IPS DF 4.7 (cell line): ENCODE results near the gene PIGM.

Experiments
- DNase-seq: peaks from one replicate; pipeline ENCODE4 v3.0.0-alpha.2; 2013; ENCODE audit warnings: low spot score; ENCODE audit errors: extremely low read depth

The PIGM gene

GRCh38 chr1:160031365-160032164 is at the start of gene PIGM:
Gene PIGM, minus strand, starts transcription at chr1:160031990. Its CDS starts 251 bp downstream, at chr1:160031739.
- peak; percentile 91 for DNase-seq

GRCh38 chr1:160081261-160081936 is 49.6 kb upstream of the PIGM start, which contains the start of gene KCNJ9:
Gene KCNJ9, plus strand, starts transcription at chr1:160081538. Its CDS starts 2,493 bp downstream, at chr1:160084031.
- DNase-seq: no peak

DNA sequence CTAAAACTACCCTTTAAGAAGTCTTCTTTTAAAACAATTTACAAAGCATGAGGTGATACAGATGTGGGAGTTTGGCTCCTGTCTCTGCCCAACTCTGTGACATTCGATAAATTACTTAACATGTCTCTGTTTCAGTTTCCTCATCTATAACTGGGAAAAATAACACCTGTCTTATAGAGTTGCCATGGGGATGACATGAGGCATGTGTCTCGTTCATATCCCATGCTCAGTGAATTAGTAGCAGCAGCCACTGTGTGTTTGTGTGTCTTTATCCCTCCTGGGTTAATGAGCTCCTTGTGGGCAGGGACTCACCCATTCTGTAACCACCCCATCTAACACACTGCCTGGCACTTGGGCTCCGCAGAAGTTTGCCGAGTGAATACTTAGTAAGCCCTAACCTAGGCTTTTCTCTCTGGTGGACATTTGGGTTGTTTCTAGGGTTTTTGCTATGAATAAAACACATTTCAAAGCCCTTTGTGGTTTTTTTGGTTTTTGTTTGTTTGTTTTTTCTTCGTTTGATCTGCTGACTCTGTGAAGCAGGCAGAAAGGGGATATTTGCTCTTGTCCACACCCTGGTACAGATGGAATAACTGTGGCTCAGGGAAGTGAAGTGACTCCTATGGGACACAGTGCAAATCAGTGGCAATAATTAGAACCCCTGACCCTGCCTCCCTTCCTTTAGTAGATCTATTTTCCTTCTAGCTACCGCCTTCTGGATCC is 48.8 kb upstream of the PIGM start:
- no peak for DNase-seq

DNA sequence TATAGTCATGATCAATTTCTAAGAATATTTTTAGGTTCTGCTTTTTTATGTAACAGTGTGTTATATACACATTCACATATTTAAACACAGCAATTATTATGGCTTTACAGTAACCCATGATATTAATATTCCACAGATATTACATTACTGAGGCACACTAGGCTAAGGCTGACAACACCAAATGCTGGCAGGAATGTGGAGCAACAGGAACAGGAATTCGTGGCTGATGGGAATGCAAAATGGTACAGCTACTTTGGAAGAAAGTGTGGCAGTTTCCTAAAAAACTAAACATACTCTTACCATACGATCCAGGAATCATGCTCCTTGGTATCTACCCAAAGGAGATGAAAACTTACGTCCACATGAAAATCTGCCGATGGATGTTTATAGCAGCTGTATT is 47.7 kb upstream of the PIGM start:
- DNase-seq: no peak

DNA sequence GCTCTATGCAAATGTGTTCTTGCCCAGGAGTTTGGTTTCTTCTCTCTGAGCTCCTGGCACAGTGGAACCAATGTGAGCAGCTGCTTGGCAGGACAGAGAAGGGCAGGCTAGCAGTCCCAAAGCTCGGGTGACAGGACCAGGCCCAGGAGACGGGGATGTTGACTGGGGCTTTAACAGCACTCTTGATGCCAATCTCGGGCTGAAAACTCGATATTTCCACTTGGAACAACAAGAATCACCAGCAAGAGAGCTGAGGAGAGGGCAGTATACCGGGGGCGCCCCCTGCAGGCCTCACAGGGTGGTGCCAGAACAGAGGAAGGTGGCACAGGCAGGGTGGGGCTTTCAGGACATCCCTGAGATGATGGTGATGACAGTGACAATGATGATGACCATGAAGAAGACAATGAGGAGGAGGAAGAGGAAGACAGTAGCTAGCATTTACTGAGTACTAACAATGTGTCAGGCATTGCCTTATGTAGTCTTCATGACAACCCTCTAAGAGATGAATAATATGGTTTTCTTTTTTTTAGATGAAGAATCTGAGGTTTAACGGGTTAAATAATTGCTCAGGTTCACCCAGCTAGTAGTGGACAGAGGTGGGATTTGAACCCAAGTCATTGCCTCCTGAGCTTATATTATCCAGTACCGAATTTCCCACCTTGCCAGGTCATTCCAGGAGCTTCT is 46.9 kb upstream of the PIGM start:
- DNase-seq: no peak

DNA sequence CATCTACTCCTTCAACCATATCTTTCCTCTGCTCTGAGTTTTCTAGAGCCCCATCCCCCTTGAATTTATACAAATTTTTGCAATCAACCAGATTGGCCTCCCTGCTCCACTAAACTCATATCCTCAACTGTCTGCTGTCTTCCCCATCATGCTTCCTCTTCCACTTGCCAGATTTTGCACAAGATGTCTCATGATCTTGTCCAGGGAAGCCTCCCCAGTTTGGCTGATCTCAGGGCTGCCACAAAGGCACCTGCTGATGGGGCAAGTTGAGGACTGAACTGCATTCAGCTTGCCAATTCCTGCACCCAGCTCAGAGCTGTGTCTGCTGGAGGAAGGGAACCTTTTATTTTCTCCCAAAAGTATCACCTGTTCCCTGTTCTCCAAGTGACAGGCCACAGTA is 45.7 kb upstream of the PIGM start:
- DNase-seq: no peak

DNA sequence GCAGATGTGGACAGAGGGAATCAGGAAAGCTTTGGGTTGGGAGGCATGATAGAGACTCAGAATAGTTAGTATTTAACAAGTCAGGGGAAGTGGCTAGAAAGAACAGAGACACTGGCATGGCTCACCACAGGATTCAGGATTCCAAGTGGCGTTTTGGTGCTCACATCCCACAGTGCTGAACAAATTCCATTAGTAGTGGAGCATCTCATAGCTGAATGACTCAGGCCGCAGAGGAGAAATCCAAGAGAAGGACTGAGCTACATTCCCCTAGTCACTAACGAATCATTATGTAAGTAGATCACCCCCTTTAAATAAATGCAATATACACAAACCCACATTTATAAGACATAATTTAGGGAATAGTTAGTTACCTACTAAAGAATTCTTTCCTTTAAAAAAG is 44.5 kb upstream of the PIGM start:
- DNase-seq: no peak

DNA sequence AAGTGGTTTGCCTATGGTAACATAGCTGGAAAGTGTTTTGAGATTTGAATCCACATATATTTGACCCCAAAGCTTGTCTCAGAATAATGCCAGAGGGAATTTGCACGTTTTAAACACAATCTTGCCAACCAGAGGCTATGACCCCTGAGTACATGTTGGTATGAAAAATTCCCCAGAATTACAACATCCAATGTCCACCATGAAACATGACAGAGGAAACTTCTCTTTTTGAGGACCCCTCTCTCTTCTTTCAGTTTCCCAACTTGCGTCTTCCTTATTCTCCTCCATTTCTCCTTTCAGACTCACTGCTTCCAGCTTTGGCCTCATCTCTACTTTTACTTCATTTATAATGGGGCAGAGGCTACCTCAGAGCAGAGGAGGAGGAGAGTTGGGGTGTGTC is 44.0 kb upstream of the PIGM start:
- DNase-seq: no peak

DNA sequence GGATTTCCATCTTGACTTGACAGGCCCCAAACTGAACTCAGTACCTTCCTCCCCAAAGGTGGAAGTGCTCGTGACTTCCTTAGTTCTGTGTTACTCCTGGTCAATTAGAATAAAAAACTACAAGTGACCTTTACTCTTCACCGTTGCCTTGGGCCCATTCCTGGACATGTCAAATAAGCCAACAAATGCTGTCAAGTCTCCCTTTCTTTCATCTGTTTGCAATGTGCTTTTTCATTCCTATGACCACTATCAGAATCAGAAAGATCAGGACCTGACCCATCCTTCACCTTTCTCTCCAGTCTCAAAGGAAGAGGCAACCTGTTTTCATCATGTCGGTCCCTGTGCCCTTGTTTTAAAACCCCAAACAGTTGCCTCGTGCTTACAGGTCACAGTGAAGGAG is 43.1 kb upstream of the PIGM start:
- DNase-seq: no peak

- DNase-seq: no peak
Measured at GRCh38 chr1:160071289-160071688, 39.5 kb upstream of the PIGM start.

DNA sequence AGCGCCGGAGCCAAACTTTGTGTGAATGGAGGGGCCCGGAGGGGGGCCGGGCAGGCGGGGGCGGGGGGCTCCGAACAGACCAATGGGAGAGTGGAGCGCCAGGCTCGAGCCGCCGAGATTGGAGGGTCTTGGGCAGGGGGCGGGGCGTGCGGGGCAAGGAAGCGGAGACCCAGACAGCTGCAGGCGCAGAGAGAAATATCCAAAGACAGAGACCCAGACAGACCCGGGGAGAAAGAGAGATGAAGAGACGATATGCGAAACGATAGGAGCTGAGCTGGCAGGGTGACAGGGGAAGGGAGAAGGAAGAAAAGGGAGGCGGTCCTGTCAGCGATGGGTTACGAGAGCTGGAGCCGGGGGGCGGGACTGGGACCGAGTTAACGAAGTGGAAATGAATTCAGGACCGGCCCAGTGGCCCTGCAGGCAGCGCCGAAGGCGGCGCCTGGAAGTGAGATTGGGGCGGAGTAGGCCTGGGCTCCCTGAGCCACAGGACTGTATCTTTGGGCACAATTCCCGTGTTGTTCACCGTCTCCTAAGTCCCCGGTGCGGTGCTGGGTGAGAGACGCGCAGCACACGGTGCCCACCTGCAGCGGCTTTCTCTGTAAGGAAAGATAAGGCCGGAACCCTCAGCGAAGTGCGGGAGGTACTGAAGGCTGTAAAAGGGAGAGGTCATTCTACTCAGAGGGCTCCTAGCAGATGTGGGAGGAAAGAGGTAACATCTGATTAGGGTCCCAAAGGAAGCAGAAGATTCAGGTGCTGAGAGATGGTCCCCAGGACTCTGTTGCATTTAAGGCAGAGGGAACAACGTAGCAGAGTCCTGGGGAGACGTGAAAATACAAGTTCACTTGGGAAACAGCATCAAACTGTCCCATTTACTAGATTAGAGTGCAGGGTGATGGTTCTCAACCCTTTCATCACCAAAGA is 38.7 kb upstream of the PIGM start:
- DNase-seq: no peak

- no peak for DNase-seq
Measured at GRCh38 chr1:160069460-160070231, 37.9 kb upstream of the PIGM start, which contains the start of gene KCNJ10. Gene KCNJ10, minus strand, starts transcription at chr1:160070160. Its CDS starts 27,628 bp downstream, at chr1:160042532.

DNA sequence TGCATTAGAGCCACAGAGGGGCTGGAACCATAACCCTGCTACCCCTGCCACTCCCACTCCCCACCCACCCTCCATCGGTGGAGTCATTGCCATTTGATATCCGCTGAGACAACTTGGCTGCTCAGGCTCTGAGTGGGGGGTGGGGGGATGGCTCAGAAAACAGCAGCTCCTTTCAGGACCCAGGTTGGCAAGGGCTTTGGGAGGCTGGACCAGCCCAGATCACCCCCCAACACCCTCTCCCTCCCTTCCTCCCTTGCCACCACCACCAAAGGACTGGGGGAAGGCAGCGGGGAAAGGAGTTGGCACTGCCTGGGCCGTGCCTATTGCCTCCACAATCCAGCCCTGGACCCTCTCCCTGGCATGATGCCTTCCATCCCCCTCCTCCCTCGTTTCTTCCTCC is 36.4 kb upstream of the PIGM start:
- DNase-seq: no peak

DNA sequence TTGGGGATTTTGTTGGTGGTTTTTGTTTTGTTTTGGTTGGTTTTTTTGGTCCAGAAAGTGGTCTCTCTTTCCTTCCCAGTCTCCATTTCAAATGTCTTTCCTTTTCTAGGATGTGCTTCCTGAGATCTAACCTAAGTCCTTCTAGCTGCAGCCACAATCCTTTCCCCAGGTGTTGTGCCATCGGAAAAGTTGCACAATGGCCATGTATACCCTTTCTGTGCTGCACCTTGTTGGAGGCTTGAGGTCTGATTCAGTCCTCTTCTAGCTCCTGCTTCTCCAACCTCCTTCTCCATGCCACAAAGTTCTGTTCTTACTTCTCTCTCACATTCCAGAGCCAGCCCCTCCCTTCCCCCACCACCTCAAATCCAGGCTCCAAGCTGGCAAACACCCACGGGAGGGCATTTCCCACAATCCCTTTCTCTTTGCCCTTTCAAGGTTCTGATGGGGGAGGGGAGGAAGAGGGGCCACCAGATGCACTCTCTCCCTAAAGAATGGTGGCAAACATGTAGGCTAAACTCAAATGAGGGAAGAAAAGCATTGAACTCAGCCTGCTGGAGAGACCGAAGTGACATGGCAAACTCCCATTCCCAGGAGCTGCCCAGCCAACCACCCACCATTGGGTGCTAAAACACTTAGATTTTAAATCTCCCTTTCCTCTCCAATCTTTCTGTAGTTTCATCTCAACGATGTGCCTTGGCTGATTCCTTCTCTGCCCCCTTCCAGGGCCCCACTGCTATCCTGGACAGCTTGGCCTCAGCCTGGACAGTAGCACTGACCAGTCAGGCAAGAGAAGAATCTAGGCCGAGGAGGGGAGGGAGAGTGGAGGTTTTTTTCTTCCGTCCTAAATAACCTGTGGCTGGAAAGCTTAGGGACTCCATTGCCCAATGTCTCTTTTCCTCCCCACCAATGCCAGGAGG is 35.3 kb upstream of the PIGM start:
- DNase-seq: no peak

- DNase-seq: no peak
Measured at GRCh38 chr1:160064746-160065145, 33.0 kb upstream of the PIGM start.

DNA sequence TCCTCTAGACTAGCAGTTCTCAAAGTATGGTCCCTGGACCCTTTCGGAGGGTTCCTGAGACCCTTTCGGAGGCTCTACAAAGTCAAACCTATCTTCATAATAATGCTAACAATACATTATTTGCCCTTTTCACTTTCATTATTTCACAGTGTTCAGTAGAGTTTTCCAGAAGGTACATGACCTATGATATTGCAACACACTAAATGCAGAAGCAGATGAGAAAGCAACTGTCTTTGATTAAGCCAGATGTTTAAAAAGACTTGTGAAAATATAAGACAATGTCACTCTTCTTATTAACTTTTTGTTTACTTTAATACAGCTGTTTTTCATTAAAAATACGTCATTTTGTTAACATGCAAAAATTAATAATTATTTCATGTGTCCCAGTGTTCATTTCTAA is 32.4 kb upstream of the PIGM start:
- DNase-seq: no peak

GRCh38 chr1:160063176-160063575 is 31.4 kb upstream of the PIGM start:
- DNase-seq: no peak

- DNase-seq: no peak
Measured at GRCh38 chr1:160062230-160062532, 30.4 kb upstream of the PIGM start.
